K562 (cell line): ENCODE results near the gene FCAMR. TPM values are rescaled to one million over a fixed set of nuclear protein-coding genes. Genes with fewer than 3 reads are reported as not detected.

Source experiments
- ELF1 ChIP-seq: fragments of 200-800 bp; sonication (Bioruptor generic); IDR thresholded peaks from 2 replicates; pipeline ENCODE4 v1.6.1; 2016; ENCODE audit warnings: missing genetic modification characterization, missing compliant biosample characterization
- MNT ChIP-seq, 2 experiments: fragments of 450-650 bp; conservative IDR thresholded peaks; 2 replicates each; pipeline ENCODE4 v1.6.1; 2017; ENCODE audit warnings: mild to moderate bottlenecking in 2 of 2, moderate library complexity in 2 of 2
- RCOR1 ChIP-seq, 2 experiments: IDR thresholded peaks; 2 replicates each; pipeline ENCODE4 v1.6.1; 2012; ENCODE audit warnings: low read depth in 2 of 2, low read length in 2 of 2, borderline replicate concordance in 1 of 2, improper control_type of control experiment in 1 of 2
- THRB ChIP-seq: fragments of 450-650 bp; formaldehyde crosslinking; conservative IDR thresholded peaks from 2 replicates; pipeline ENCODE4 v1.4.0; 2022; ENCODE audit warnings: mild to moderate bottlenecking, missing genetic modification characterization
- polyA plus RNA-seq, 8 experiments: library from polyadenylated mRNA; depleted of rRNA in 4 of 8; stranded (reverse) in 5 of 8; unstranded in 3 of 8; fragments of >200 nt; fragmentation: Nextera tagmentation in 2 of 8; fragmentation: Illumina TruSeq in 1 of 8; extraction: Ambion mirVana in 2 of 8; extraction: Trizol in 1 of 8; gene quantifications; 2 replicates each; pipeline versions ENCODE4 v1.2.1 to v1.2.3, GENCODE V29; 2011 to 2014; ENCODE audit warnings: inconsistent platforms in 1 of 8, missing spikeins in 1 of 8
- total RNA-seq, 7 experiments: library from RNA; depleted of rRNA in 6 of 7; stranded (reverse); fragments of >200 nt in 6 of 7; fragmentation: Illumina TruSeq in 2 of 7; extraction: Trizol in 2 of 7; gene quantifications; 2 replicates each; pipeline versions ENCODE4 v1.2.1 to v1.2.3, GENCODE V29; 2011 to 2021; ENCODE audit warnings: low replicate concordance in 1 of 7

FCAMR gene
- total and polyA plus RNA-seq, 9 of the 15 experiments (the other 6 are each of a cell fraction or from before 2014, with no cell fraction given), result not detected

- TF ChIP-seq THRB (no peak), RCOR1 (IDR thresholded peaks at IDR 0.05; ENCODE audit: borderline replicate concordance in 1 of 2, low read depth in 2 of 2, low read length in 2 of 2) (0 out of 4 replicates have a peak, but pooled peaks of 1 of the 2 experiments have one; percentile 23), MNT (conservative IDR thresholded peaks at IDR 0.05) (0 out of 4 replicates have a peak, but pooled peaks of 1 of the 2 experiments have one; percentile 17), ELF1 (tag) (peak; percentile 41; the same call in 1 of the 2 replicates)
- TF ChIP-seq, all 486 proteins: peak for 17
Observed at GRCh38 chr1:206912445-206913095, 57.7 kb downstream of the FCAMR start (continued).
